ENCODE data around the gene PARD3B.

Gene PARD3B

GRCh38 chr2:205574001-205574400 is 1028.7 kb downstream of the PARD3B start:
- no peak for DNase-seq (ENCODE audit: insufficient read length, low spot score)
- no peak for FAIRE-seq
- TF ChIP-seq POLR2AphosphoS5 (IDR thresholded peaks at IDR 0.05; ENCODE audit: low read depth, low read length) (no peak), POLR2A (IDR thresholded peaks at IDR 0.05; ENCODE audit: low read depth, low read length) (no peak), PAX5 (IDR thresholded peaks at IDR 0.05; ENCODE audit: insufficient read depth, low read length, severe bottlenecking) (no peak), POU2F2 (IDR thresholded peaks at IDR 0.05; ENCODE audit: low read depth, low read length) (no peak), SPI1 (IDR thresholded peaks at IDR 0.05; ENCODE audit: low read depth, low read length) (no peak), TAF1 (IDR thresholded peaks at IDR 0.05; ENCODE audit: low read depth, low read length) (no peak)

GRCh38 chr2:205579335-205579734 is 1034.1 kb downstream of the PARD3B start:
- no peak for DNase-seq (ENCODE audit: insufficient read length, low spot score)
- no peak for TF ChIP-seq TAF1 (IDR thresholded peaks at IDR 0.05; ENCODE audit: low read depth, low read length)
- no peak for TF ChIP-seq POU2F2 (IDR thresholded peaks at IDR 0.05; ENCODE audit: low read depth, low read length)
- TF ChIP-seq POLR2AphosphoS5 (IDR thresholded peaks at IDR 0.05; ENCODE audit: low read depth, low read length): no peak
- no peak for TF ChIP-seq POLR2A (IDR thresholded peaks at IDR 0.05; ENCODE audit: low read depth, low read length)
- no peak for TF ChIP-seq PAX5 (IDR thresholded peaks at IDR 0.05; ENCODE audit: insufficient read depth, low read length, severe bottlenecking)
- TF ChIP-seq SPI1 (IDR thresholded peaks at IDR 0.05; ENCODE audit: low read depth, low read length): no peak
- FAIRE-seq: no peak

GRCh38 chr2:205580212-205580987 is 1035.1 kb downstream of the PARD3B start:
- no peak for DNase-seq (ENCODE audit: insufficient read length, low spot score)
- no peak for FAIRE-seq
- no peak for TF ChIP-seq POLR2A (IDR thresholded peaks at IDR 0.05; ENCODE audit: low read depth, low read length)
- no peak for TF ChIP-seq POLR2AphosphoS5 (IDR thresholded peaks at IDR 0.05; ENCODE audit: low read depth, low read length)
- no peak for TF ChIP-seq PAX5 (IDR thresholded peaks at IDR 0.05; ENCODE audit: insufficient read depth, low read length, severe bottlenecking)
- TF ChIP-seq POU2F2 (IDR thresholded peaks at IDR 0.05; ENCODE audit: low read depth, low read length): no peak
- no peak for TF ChIP-seq SPI1 (IDR thresholded peaks at IDR 0.05; ENCODE audit: low read depth, low read length)
- TF ChIP-seq TAF1 (IDR thresholded peaks at IDR 0.05; ENCODE audit: low read depth, low read length): no peak

GRCh38 chr2:205582366-205582765 is 1037.1 kb downstream of the PARD3B start:
- TF ChIP-seq POLR2AphosphoS5 (IDR thresholded peaks at IDR 0.05; ENCODE audit: low read depth, low read length) (no peak), POU2F2 (IDR thresholded peaks at IDR 0.05; ENCODE audit: low read depth, low read length) (no peak), SPI1 (IDR thresholded peaks at IDR 0.05; ENCODE audit: low read depth, low read length) (no peak), PAX5 (IDR thresholded peaks at IDR 0.05; ENCODE audit: insufficient read depth, low read length, severe bottlenecking) (no peak), TAF1 (IDR thresholded peaks at IDR 0.05; ENCODE audit: low read depth, low read length) (no peak), POLR2A (IDR thresholded peaks at IDR 0.05; ENCODE audit: low read depth, low read length) (no peak)
- DNase-seq (ENCODE audit: insufficient read length, low spot score): no peak
- no peak for FAIRE-seq

- TF ChIP-seq TAF1 (IDR thresholded peaks at IDR 0.05; ENCODE audit: low read depth, low read length): no peak
- no peak for TF ChIP-seq POLR2AphosphoS5 (IDR thresholded peaks at IDR 0.05; ENCODE audit: low read depth, low read length)
- TF ChIP-seq SPI1 (IDR thresholded peaks at IDR 0.05; ENCODE audit: low read depth, low read length): no peak
- TF ChIP-seq PAX5 (IDR thresholded peaks at IDR 0.05; ENCODE audit: insufficient read depth, low read length, severe bottlenecking): no peak
- no peak for TF ChIP-seq POLR2A (IDR thresholded peaks at IDR 0.05; ENCODE audit: low read depth, low read length)
- TF ChIP-seq POU2F2 (IDR thresholded peaks at IDR 0.05; ENCODE audit: low read depth, low read length): no peak
- DNase-seq (ENCODE audit: insufficient read length, low spot score) (no peak), FAIRE-seq (no peak)
Measured at GRCh38 chr2:205585449-205586383, 1040.4 kb downstream of the PARD3B start.

- FAIRE-seq: no peak
- DNase-seq (ENCODE audit: insufficient read length, low spot score): no peak
- no peak for TF ChIP-seq TAF1 (IDR thresholded peaks at IDR 0.05; ENCODE audit: low read depth, low read length)
- no peak for TF ChIP-seq PAX5 (IDR thresholded peaks at IDR 0.05; ENCODE audit: insufficient read depth, low read length, severe bottlenecking)
- no peak for TF ChIP-seq POLR2A (IDR thresholded peaks at IDR 0.05; ENCODE audit: low read depth, low read length)
- no peak for TF ChIP-seq POLR2AphosphoS5 (IDR thresholded peaks at IDR 0.05; ENCODE audit: low read depth, low read length)
- no peak for TF ChIP-seq POU2F2 (IDR thresholded peaks at IDR 0.05; ENCODE audit: low read depth, low read length)
- TF ChIP-seq SPI1 (IDR thresholded peaks at IDR 0.05; ENCODE audit: low read depth, low read length): no peak
Measured at GRCh38 chr2:205586626-205587025, 1041.4 kb downstream of the PARD3B start.

GRCh38 chr2:205589479-205589878 is 1044.2 kb downstream of the PARD3B start:
- TF ChIP-seq POU2F2 (IDR thresholded peaks at IDR 0.05; ENCODE audit: low read depth, low read length): no peak
- no peak for TF ChIP-seq POLR2A (IDR thresholded peaks at IDR 0.05; ENCODE audit: low read depth, low read length)
- TF ChIP-seq TAF1 (IDR thresholded peaks at IDR 0.05; ENCODE audit: low read depth, low read length): no peak
- no peak for TF ChIP-seq POLR2AphosphoS5 (IDR thresholded peaks at IDR 0.05; ENCODE audit: low read depth, low read length)
- TF ChIP-seq PAX5 (IDR thresholded peaks at IDR 0.05; ENCODE audit: insufficient read depth, low read length, severe bottlenecking): no peak
- TF ChIP-seq SPI1 (IDR thresholded peaks at IDR 0.05; ENCODE audit: low read depth, low read length): no peak
- DNase-seq (ENCODE audit: insufficient read length, low spot score) (no peak), FAIRE-seq (no peak)

GRCh38 chr2:205590759-205591158 is 1045.5 kb downstream of the PARD3B start:
- FAIRE-seq: peak; percentile 20
- DNase-seq (ENCODE audit: insufficient read length, low spot score): no peak
- TF ChIP-seq PAX5 (IDR thresholded peaks at IDR 0.05; ENCODE audit: insufficient read depth, low read length, severe bottlenecking): no peak
- TF ChIP-seq POLR2AphosphoS5 (IDR thresholded peaks at IDR 0.05; ENCODE audit: low read depth, low read length): no peak
- TF ChIP-seq POU2F2 (IDR thresholded peaks at IDR 0.05; ENCODE audit: low read depth, low read length): no peak
- TF ChIP-seq TAF1 (IDR thresholded peaks at IDR 0.05; ENCODE audit: low read depth, low read length): no peak
- TF ChIP-seq POLR2A (IDR thresholded peaks at IDR 0.05; ENCODE audit: low read depth, low read length): no peak
- no peak for TF ChIP-seq SPI1 (IDR thresholded peaks at IDR 0.05; ENCODE audit: low read depth, low read length)

- TF ChIP-seq TAF1 (IDR thresholded peaks at IDR 0.05; ENCODE audit: low read depth, low read length) (no peak), POLR2AphosphoS5 (IDR thresholded peaks at IDR 0.05; ENCODE audit: low read depth, low read length) (no peak), PAX5 (IDR thresholded peaks at IDR 0.05; ENCODE audit: insufficient read depth, low read length, severe bottlenecking) (no peak), SPI1 (IDR thresholded peaks at IDR 0.05; ENCODE audit: low read depth, low read length) (no peak), POLR2A (IDR thresholded peaks at IDR 0.05; ENCODE audit: low read depth, low read length) (no peak), POU2F2 (IDR thresholded peaks at IDR 0.05; ENCODE audit: low read depth, low read length) (no peak)
- DNase-seq (ENCODE audit: insufficient read length, low spot score): no peak
- FAIRE-seq: no peak
Measured at GRCh38 chr2:205593891-205594290, 1048.6 kb downstream of the PARD3B start.

All from GM12891 (cell line).